GM12873 (cell line): ENCODE measurements around the gene RBM6.
A peak's percentile ranks its signal among the peaks of the same experiment; 100 is the strongest.

ENCODE experiments used
- TF ChIP-seq, protein P1 (sequence below): IDR thresholded peaks from 2 replicates; pipeline ENCODE4 v1.5.1; 2012; ENCODE audit warnings: low read depth, mild to moderate bottlenecking, moderate library complexity, low read length, control low read depth; ENCODE audit not compliant: insufficient read depth; ENCODE audit errors: missing control alignments

RBM6 gene

DNA sequence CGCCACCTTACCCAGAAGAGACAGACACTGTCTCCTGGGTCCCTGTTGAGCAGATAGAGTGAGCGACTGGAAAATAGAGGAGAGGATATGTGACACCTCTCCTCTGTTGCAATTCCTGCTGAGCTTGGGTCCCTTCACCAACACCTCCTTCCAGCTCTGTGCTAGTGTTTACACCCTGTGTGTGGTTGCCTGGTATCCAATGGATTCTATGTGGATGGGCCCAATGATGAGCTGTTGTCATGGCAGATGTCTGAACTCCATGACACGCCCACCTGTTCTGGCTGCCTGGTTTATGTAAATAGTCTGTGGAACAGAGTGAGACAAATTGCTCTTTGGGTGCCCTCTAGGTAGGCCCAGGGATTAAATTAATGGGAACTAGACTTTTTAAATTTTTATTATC lies 172.5 kb downstream of the RBM6 start:
- TF ChIP-seq, protein P1, sequence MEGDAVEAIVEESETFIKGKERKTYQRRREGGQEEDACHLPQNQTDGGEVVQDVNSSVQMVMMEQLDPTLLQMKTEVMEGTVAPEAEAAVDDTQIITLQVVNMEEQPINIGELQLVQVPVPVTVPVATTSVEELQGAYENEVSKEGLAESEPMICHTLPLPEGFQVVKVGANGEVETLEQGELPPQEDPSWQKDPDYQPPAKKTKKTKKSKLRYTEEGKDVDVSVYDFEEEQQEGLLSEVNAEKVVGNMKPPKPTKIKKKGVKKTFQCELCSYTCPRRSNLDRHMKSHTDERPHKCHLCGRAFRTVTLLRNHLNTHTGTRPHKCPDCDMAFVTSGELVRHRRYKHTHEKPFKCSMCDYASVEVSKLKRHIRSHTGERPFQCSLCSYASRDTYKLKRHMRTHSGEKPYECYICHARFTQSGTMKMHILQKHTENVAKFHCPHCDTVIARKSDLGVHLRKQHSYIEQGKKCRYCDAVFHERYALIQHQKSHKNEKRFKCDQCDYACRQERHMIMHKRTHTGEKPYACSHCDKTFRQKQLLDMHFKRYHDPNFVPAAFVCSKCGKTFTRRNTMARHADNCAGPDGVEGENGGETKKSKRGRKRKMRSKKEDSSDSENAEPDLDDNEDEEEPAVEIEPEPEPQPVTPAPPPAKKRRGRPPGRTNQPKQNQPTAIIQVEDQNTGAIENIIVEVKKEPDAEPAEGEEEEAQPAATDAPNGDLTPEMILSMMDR: no peak

DNA sequence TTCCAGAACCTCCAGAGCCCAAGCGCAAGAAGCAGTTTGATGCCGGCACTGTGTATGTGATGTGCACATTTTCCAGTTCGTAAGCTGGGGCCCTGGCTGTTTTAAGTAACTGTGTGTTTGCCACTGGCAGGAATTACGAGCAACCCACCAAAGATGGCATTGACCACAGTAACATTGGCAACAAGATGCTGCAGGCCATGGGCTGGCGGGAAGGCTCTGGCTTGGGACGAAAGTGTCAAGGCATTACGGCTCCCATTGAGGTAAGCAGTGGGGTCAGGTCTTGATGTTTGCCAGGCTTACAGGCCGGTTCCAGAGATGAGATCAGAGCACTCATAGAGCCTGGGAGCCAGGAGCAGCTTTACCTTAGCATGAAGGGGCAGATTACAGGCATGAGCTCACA lies 177.2 kb downstream of the RBM6 start:
- TF ChIP-seq, protein P1: no peak

DNA sequence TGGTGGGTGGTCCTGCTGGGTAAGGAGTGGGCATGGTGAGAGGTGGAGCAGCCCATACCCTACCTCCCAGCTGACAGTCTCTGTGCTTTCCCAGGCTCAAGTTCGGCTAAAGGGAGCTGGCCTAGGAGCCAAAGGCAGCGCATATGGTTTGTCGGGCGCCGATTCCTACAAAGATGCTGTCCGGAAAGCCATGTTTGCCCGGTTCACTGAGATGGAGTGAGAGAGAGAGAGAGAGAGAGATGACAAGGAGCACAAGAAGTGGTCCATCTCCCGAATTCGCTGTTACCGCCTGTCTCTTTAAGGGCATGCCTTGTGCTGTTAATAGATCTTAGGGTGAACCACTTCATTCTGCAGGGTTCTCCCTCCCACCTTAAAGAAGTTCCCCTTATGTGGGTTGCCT lies 178.3 kb downstream of the RBM6 start:
- TF ChIP-seq, protein P1: no peak

DNA sequence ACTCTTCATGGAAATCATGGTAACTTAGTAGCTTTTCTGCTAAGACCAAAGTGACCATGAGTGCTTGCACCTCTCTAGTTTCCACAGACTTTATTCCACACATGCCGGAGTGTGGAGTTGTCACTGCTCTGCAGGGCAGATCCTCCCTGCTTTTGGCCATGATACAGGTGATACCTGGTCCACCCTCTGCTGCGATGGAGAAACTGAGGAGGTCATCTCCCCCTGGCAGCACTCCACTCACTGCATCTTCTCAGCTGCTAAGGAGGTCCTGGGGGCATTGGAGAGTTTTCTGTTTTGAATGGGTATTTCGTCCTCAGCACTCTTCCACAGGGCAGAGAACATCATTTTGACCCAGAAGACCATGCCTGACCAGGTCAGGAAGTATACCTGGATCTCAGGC lies 179.8 kb downstream of the RBM6 start:
- TF ChIP-seq, protein P1: no peak

DNA sequence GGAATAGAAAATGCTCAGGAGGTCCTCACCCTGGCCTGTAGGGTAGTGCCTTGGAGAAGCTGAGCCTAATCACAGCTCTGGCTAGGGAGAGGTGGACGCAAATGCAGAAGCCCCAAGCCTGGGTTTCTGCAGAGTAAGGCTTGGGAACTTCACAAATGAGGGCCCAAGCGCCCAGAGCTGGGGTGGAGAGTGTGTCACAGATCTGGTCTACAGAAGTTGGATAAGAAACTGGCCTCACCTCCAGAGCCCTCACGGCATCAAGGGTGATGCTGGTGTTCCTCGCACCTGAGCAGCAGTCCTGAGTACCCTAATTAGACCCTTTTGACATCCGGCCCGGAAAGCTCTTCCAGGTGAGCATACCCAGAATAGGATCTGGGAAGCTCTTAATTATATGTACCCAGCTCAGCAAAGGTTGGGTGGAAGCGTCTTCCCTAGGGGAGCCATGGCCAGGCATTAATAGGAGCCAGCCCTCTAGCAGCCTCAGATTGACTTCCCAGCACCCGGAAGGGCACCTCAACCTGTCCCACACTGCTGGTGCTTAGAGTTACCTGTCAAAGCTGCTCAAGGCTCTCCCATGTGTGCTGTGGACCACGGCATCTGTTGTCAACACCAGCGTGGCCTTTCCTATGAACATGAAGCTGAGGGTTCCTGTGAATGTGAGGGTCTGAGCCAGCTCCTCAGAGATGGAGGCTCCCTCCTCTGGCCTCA lies 180.6 kb downstream of the RBM6 start:
- TF ChIP-seq, protein P1: no peak

DNA sequence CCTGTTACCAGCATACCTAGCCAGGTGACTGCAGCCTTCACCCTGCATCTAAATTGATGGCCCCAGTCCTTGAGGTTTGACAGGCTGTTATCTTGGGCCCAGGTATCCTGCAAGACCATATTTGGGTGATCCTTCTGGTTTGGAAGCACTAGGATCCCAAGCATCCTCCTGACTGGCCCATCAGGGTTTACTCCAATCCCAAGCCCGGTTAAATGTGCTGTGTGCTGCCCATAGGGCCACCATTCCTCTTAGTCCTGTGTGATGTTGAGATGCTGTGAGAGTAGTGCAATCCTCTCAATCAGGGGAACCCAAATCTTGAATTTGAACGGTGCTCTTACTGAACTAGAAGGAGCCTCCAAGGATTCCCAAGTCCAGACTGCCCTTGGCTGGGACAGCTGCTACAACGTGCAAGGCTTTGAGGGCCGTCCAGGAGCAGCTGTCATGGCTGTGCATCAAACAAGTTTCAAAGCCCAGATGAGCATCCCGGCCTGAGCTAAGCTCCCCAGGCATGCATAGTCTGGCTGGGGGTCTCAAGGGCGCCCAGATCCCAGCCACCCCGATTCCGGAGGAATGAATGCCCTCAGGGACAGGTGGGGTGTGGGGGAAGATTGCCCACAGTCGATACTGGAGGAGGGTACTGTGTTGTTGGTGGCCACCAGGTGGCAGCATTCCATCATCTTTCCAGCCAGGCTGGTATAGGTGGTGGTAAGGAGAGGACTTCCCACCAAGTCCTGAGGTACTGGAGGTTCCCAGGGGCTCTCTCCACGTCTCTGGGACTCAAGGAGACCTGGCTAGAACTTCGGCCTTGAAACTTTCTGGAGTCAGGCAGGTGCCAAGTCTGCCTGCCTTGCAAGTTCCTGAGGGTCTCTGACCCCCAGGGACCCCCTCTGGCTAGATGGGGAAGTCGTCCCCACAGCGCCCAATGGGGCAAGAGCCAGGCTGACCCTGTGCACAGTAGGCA lies 181.4 kb downstream of the RBM6 start:
- TF ChIP-seq, protein P1: peak; percentile 88

DNA sequence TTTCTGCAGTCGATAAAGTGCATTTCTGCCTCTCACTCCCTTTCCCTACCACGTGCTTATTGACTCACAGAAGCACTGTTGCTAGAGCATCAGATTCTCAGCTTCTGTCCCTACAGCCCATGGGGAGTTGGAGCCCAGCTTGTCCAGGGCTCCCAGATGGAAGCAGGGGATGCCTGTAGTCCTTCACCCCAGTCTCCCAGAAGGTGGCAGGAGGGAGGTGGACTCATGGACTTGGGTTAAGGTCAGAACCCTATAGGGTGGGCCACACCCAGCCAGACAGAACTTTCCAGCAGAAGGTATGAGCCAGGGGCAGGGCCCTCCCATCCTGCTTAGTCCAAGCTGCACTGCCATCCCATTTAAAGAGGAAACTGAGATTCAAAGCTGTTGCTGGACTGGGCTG lies 182.1 kb downstream of the RBM6 start:
- TF ChIP-seq, protein P1: no peak
